ENCODE results near the gene ASPRV1. TPM values are rescaled to one million over a fixed set of nuclear protein-coding genes. Genes with fewer than 3 reads are reported as not detected.
"Not testable (repeated sequence)": the region's sequence is repeated elsewhere in the genome, so short reads cannot be mapped to it uniquely, and the experiment has no call there.

Gene ASPRV1
- total and polyA plus RNA-seq, 4 donors: 0.19 to 0.75 (median 0.23) TPM

GRCh38 chr2:69952336-69953115 lies 8.9 kb downstream of the ASPRV1 start:
- Histone ChIP-seq H3K9ac (ENCODE audit: low read depth in 1 of 2, low read length in 2 of 2) (no peak overlapping the region), H3K36me3 (ENCODE audit: control insufficient read depth in 4 of 4, insufficient read depth in 3 of 4, low read depth in 1 of 4, low read length in 3 of 4) (no peaks in the 10 kb centered on the region), H3K9me3 (ENCODE audit: control insufficient read depth in 4 of 4, low read length in 3 of 4) (no peaks in the 10 kb centered on the region), H3K27me3 (ENCODE audit: control insufficient read depth in 4 of 4, insufficient read depth in 4 of 4, low read length in 3 of 4) (no peaks in the 10 kb centered on the region), H3K27ac (ENCODE audit: low read depth in 1 of 2, low read length in 2 of 2) (no peak overlapping the region), H3K4me1 (ENCODE audit: control insufficient read depth in 4 of 4, insufficient read depth in 4 of 4, low read length in 3 of 4) (no peaks in the 10 kb centered on the region), H3K4me3 (ENCODE audit: low read depth in 1 of 3, low read length in 3 of 3) (no peak overlapping the region)
- WGBS: 92% methylated on average over 6 of the region's 6 CpGs
- TF ChIP-seq JUND (IDR thresholded peaks at IDR 0.05) (no peak), MAX (IDR thresholded peaks at IDR 0.05) (no peak), ATF3 (IDR thresholded peaks at IDR 0.05) (no peak), SP1 (IDR thresholded peaks at IDR 0.05) (no peak), NR2F2 (IDR thresholded peaks at IDR 0.05) (no peak), RAD21 (IDR thresholded peaks at IDR 0.05) (no peak), TAF1 (conservative IDR thresholded peaks at IDR 0.05) (no peak), YY1 (IDR thresholded peaks at IDR 0.05) (no peak), ZBTB33 (IDR thresholded peaks at IDR 0.05) (no peak), EGR1 (IDR thresholded peaks at IDR 0.05; ENCODE audit: low read depth in 2 of 2) (no peak), RXRA (IDR thresholded peaks at IDR 0.05) (no peak), REST (IDR thresholded peaks at IDR 0.05) (no peak), FOXA2 (IDR thresholded peaks at IDR 0.05) (no peak)
- DNase-seq (ENCODE audit: low spot score): no peak

GRCh38 chr2:69950671-69951070 lies 10.8 kb downstream of the ASPRV1 start:
- not testable (repeated sequence) for H3K9me3 ChIP-seq (ENCODE audit: control insufficient read depth in 4 of 4, low read length in 3 of 4); H3K36me3 ChIP-seq (ENCODE audit: control insufficient read depth in 4 of 4, insufficient read depth in 3 of 4, low read depth in 1 of 4, low read length in 3 of 4); DNase-seq (ENCODE audit: low spot score); H3K27me3 ChIP-seq (ENCODE audit: control insufficient read depth in 4 of 4, insufficient read depth in 4 of 4, low read length in 3 of 4); H3K4me3 ChIP-seq (ENCODE audit: low read depth in 1 of 3, low read length in 3 of 3); H3K9ac ChIP-seq (ENCODE audit: low read depth in 1 of 2, low read length in 2 of 2); H3K4me1 ChIP-seq (ENCODE audit: control insufficient read depth in 4 of 4, insufficient read depth in 4 of 4, low read length in 3 of 4); H3K27ac ChIP-seq (ENCODE audit: low read depth in 1 of 2, low read length in 2 of 2)
- 98% methylated on average over 3 of the region's 3 CpGs for WGBS

All from liver (tissue), 9 donors.